Measurements from ENCODE around the gene METTL22. TPM values are rescaled to one million over a fixed set of nuclear protein-coding genes. Genes with fewer than 3 reads are reported as not detected.

The METTL22 gene
- total RNA-seq, 1 donor: 35.8 TPM

GRCh38 chr16:8685617-8686016 lies 64.1 kb downstream of the METTL22 start:
- DNase-seq (ENCODE audit: low read depth in 2 of 3, low spot score in 2 of 3): no peak

DNA sequence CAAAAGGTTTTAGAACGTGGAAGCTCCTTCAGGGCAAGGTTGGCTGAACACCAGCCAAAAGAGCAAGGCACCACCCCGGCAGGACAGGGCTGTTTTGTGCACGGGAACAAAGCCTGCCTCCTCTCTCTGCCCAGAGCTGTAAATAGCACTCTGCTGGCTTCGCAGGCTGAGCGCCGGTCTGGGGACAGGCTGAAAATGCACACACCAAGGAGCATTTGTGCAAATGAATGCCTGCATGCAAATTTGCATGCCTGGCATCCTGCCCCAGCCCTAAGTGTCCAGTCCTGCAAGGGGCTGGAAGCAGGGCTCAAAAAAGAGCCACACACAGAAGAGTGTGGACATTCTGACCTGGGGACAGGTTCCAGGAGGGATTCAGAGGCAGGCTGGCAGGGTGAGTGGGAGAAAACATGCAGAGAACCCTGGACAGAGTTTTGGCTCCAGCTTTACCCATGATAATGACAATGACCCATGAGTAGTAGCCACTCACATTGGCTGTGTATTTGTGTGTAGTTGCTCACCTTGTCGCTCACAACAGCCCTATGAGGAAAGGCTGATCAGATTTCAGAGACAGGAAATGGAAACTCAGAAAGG lies 64.6 kb downstream of the METTL22 start:
- DNase-seq (ENCODE audit: low read depth in 2 of 3, low spot score in 2 of 3): no peak

GRCh38 chr16:8686879-8687278 lies 65.4 kb downstream of the METTL22 start:
- no peak for DNase-seq (ENCODE audit: low read depth in 2 of 3, low spot score in 2 of 3)

DNA sequence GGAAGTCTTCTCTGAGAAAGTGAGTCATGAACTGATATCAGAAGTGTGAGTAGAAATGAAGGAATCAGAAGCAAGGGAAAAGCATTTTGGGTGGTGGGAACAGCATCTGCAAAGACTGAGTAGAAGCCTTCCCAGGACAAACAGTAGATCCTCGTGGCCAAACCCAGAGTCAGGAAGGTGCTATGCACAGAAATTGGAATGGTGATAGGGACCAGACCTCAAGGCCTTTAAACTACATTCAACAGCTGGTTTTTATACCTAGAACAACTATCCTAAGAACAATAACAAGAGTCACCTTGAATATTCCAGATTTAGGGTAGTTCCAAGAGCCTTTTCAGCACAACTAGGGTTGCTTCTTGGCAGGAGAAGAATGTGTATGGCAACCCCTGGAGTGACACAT lies 68.2 kb downstream of the METTL22 start:
- no peak for DNase-seq (ENCODE audit: low read depth in 2 of 3, low spot score in 2 of 3)

DNA sequence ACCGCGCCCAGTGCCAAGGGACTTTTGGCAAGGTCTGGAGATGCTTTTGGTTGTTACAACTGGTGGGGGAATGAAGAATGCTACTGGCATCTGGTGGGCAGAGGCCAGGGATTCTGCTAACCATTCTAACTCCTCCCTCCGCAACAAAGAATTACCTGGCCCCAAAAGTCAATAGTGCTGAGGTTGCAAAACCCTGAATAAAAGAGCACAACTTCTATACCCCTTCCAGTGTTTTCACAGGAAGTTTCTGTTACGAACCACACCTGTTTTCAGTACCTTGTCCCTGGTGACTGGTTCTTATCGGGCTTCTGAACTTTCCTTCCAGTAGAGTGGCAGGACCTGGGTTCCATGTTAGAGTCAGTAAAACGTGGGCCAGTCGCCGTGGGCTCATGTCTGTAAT lies 70.2 kb downstream of the METTL22 start:
- DNase-seq (ENCODE audit: low read depth in 2 of 3, low spot score in 2 of 3): no peak

DNA sequence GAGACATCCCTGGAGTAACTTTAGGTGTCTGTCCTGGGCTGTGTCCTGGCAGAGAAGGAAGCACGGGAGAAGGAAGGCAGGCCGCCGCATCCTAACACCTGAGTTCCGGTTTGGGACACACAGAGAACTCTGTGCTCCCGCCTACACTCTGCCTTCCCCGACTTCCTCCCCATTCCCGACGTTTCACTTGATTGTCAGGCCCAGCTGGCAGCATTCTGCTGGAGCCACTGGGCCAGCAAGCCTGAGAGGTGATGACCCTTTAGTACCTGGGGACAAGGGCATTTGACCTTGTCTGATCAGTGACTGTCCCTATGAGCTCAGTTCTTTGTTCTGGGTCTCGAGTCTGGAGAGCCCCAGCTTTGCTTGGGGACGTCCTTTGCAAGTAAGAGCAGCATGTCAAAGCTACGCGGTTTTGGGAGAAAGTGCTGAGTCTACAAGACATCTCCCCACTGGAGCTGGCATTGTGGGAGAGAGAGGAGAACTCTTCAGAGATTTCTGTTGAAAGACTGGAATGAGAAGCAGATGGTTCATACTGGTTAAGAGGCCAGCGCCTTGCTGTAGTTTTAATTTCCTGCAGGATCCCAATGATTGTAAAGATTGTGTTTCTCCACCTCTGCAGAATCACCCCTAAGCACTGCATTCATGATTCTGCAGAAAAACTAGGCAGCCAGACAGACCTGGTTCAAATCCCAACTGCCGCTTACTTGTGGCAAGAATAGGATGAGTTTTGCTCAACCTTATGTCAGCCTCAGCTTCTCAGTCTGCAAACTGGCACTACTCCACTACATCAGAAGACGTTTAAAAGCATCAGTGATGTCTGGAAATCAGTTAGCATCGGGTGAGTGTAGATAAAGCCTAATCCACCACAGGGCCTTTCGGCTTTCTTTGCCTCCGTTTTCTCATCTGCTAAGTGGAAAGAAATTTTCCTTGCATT lies 73.6 kb downstream of the METTL22 start:
- DNase-seq (ENCODE audit: low read depth in 2 of 3, low spot score in 2 of 3): no peak

- DNase-seq (ENCODE audit: low read depth in 2 of 3, low spot score in 2 of 3): no peak
These were observed 75.4 kb downstream of the METTL22 start for GRCh38 chr16:8696880-8697279.

DNA sequence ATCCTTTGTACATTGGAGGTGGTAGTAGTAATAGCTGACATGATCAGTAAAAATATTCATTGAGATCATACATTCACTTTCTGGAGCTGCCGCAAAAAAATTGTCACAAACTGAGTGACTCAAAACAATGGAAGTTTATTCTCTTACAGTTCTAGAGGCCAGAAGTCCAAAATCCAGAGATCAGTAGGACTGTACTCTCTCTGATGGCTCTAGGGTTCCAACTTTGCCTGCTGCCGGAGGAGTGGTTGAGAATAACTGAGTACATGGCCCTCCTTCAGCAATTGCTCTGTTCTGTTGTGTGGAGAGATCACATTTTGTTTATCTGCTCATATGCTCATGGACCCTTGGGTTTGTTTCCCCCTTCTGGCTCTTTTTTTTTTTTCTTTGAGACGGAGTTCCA lies 76.5 kb downstream of the METTL22 start:
- DNase-seq (ENCODE audit: low read depth in 2 of 3, low spot score in 2 of 3): no peak

Small RNA genes within 50 kb of the gene (small RNA-seq; reads per million reads assigned to genes)
- gene RN7SL743P: not detected

Other genes starting within 250 kb of the METTL22 start
- gene TMEM114, start 31.2 kb upstream of the METTL22 start, total RNA-seq: not detected
- gene ABAT, start 52.9 kb downstream of the METTL22 start, total RNA-seq: 7.5 TPM
- 6.5 TPM for gene TMEM186, start 175.9 kb downstream of the METTL22 start, total RNA-seq
- 8.9 TPM for gene PMM2, start 176.1 kb downstream of the METTL22 start, total RNA-seq
- 63.6 TPM for gene CARHSP1, start 247.3 kb downstream of the METTL22 start, total RNA-seq

All from hematopoietic multipotent progenitor cell (in vitro differentiated cells).